ENCODE data around the gene CASQ1. TPM values are rescaled to one million over a fixed set of nuclear protein-coding genes. Genes with fewer than 3 reads are reported as not detected.

Gene CASQ1
- total and polyA plus RNA-seq, 2 of the 13 experiments (the other 11 are each of a cell fraction or from before 2014, with no cell fraction given), result 0.09 to 0.20 TPM

GRCh38 chr1:160167580-160167979, 22.8 kb upstream of the CASQ1 start (continued):
- TF ChIP-seq ZNF230 (CRISPR knock-in tag; IDR thresholded peaks at IDR 0.05) (no peak), MTA3 (CRISPR knock-in tag; IDR thresholded peaks at IDR 0.05) (no peak), ZNF552 (CRISPR knock-in tag; IDR thresholded peaks at IDR 0.05; ENCODE audit: borderline replicate concordance) (no peak), SRSF4 (IDR thresholded peaks at IDR 0.05; ENCODE audit: low read depth, low read length, poor library complexity, severe bottlenecking) (no peak)
- TF ChIP-seq, protein P1, sequence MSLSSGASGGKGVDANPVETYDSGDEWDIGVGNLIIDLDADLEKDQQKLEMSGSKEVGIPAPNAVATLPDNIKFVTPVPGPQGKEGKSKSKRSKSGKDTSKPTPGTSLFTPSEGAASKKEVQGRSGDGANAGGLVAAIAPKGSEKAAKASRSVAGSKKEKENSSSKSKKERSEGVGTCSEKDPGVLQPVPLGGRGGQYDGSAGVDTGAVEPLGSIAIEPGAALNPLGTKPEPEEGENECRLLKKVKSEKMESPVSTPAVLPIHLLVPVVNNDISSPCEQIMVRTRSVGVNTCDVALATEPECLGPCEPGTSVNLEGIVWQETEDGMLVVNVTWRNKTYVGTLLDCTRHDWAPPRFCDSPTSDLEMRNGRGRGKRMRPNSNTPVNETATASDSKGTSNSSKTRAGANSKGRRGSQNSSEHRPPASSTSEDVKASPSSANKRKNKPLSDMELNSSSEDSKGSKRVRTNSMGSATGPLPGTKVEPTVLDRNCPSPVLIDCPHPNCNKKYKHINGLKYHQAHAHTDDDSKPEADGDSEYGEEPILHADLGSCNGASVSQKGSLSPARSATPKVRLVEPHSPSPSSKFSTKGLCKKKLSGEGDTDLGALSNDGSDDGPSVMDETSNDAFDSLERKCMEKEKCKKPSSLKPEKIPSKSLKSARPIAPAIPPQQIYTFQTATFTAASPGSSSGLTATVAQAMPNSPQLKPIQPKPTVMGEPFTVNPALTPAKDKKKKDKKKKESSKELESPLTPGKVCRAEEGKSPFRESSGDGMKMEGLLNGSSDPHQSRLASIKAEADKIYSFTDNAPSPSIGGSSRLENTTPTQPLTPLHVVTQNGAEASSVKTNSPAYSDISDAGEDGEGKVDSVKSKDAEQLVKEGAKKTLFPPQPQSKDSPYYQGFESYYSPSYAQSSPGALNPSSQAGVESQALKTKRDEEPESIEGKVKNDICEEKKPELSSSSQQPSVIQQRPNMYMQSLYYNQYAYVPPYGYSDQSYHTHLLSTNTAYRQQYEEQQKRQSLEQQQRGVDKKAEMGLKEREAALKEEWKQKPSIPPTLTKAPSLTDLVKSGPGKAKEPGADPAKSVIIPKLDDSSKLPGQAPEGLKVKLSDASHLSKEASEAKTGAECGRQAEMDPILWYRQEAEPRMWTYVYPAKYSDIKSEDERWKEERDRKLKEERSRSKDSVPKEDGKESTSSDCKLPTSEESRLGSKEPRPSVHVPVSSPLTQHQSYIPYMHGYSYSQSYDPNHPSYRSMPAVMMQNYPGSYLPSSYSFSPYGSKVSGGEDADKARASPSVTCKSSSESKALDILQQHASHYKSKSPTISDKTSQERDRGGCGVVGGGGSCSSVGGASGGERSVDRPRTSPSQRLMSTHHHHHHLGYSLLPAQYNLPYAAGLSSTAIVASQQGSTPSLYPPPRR (CRISPR knock-in tag; IDR thresholded peaks at IDR 0.05; ENCODE audit: borderline replicate concordance), result no peak

DNA sequence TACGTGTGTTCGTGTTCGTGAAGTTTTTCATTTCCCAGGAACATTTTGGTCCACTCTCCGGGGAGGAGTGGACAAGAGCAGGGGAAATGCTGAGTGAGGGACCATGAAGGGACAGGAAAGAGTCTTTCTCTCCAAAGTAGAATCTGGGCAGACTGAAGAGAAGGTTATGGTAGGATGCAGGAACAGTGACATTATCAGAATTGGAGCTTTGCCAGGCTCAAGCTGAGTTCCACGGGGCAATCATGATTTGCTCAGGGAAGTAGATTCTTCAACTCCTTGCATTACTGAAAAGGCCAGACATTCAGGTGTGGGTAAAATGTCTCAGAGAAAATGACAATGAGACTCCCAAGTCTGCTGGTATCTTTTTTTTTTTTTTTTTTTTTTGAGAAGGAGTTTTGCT, 22.4 kb upstream of the CASQ1 start:
- no peaks in the 10 kb centered on the region for H3K9me3 ChIP-seq (ENCODE audit: low read length)
- H3K4me3 ChIP-seq (replicated peaks in 1 of 3; ENCODE audit: insufficient read depth in 1 of 3, low read depth in 2 of 3, low read length in 3 of 3), result no peak overlapping the region
- ATAC-seq, result no peak
- CTCF ChIA-PET (ENCODE audit: low intra/inter-chr PET ratio, low total read pairs), result no interaction called here
- in situ Hi-C loops (cut with HindIII; ENCODE audit: extremely low pct_ligation_motif_present, low pct_unique_long_range_greater_than_20kb) (no loop called here), intact Hi-C loops (cut with micrococcal nuclease; ENCODE audit: unreplicated experiment) (no loop called here)
- H3K36me3 ChIP-seq (replicated peaks in 1 of 2; ENCODE audit: control insufficient read depth in 1 of 2, insufficient read depth in 2 of 2, low read length in 2 of 2), result no peaks in the 10 kb centered on the region
- 72% methylated on average over 5 of the region's 5 CpGs for WGBS (ENCODE audit: low lambda C conversion rate)
- H3K27me3 ChIP-seq (ENCODE audit: control insufficient read depth in 1 of 2, insufficient read depth in 2 of 2, low read length in 2 of 2), result peaks cover 0 to 31% of the 10 kb centered on the region in 2 experiments; a peak in 3 of 5 replicates
- no peak for DNase-seq (ENCODE audit: low spot score)
- no peak overlapping the region for H3K4me2 ChIP-seq (ENCODE audit: low read depth, low read length)
- H3K9ac ChIP-seq (ENCODE audit: insufficient read depth, low read depth, low read length), result no peak overlapping the region
- peaks cover 23% of the 10 kb centered on the region for H3K4me1 ChIP-seq (ENCODE audit: insufficient read depth, low read length)
- no TSS peak for BruUV-seq (replicated peaks)
- no peak for FAIRE-seq
- no peaks in the 10 kb centered on the region for H3K79me2 ChIP-seq (ENCODE audit: insufficient read depth, low read length)
- no peak overlapping the region for H2AFZ ChIP-seq (ENCODE audit: low read length)
- no peak for TF ChIP-seq MTA1 (CRISPR knock-in tag; IDR thresholded peaks at IDR 0.05; ENCODE audit: borderline replicate concordance)
- no peak for TF ChIP-seq TEF (CRISPR knock-in tag; IDR thresholded peaks at IDR 0.05)
- no peak for TF ChIP-seq WIZ (CRISPR knock-in tag; IDR thresholded peaks at IDR 0.05)
- H4K20me1 ChIP-seq (ENCODE audit: insufficient read depth, low read length), result no peaks in the 10 kb centered on the region
- POLR2A ChIA-PET, result no interaction called here
- H3K27ac ChIP-seq (ENCODE audit: extremely low read length, insufficient read depth, low read length), result no peak overlapping the region

Measured in HepG2 (cell line).